Astrocyte (in vitro differentiated cells and primary cell): ENCODE measurements around the gene DGKI. TPM values are rescaled to one million over a fixed set of nuclear protein-coding genes. Genes with fewer than 3 reads are reported as not detected.

Experiments
- DNase-seq: peaks from one replicate; pipeline ENCODE4 v3.0.0-alpha.2; 2010; ENCODE audit warnings: low read depth
- FAIRE-seq: peaks from 2 replicates; lab custom pipeline; 2011; peaks lifted over from hg19 to GRCh38; lab: Jason Lieb, UNC
- H2AFZ ChIP-seq: 2 replicates; pipeline ENCODE4 v1.6.0; 2012; ENCODE audit warnings: low read depth, low read length, inconsistent platforms
- H3K27ac ChIP-seq: 2 replicates; pipeline ENCODE4 v1.5.1; 2011; ENCODE audit warnings: low read depth, low read length, inconsistent platforms
- H3K27me3 ChIP-seq: 2 replicates; pipeline ENCODE4 v1.6.0; 2011; ENCODE audit warnings: low read length, inconsistent platforms; ENCODE audit not compliant: insufficient read depth
- H3K36me3 ChIP-seq: 2 replicates; pipeline ENCODE4 v1.5.1; 2011; ENCODE audit warnings: low read length, inconsistent platforms; ENCODE audit not compliant: insufficient read depth
- H3K4me1 ChIP-seq: 2 replicates; pipeline ENCODE4 v1.5.1; 2011; ENCODE audit warnings: low read length, inconsistent platforms; ENCODE audit not compliant: insufficient read depth
- H3K4me2 ChIP-seq: 2 replicates; pipeline ENCODE4 v1.6.0; 2012; ENCODE audit warnings: low read length, inconsistent platforms
- H3K4me3 ChIP-seq: 2 replicates; pipeline ENCODE4 v1.5.1; 2011; ENCODE audit warnings: low read depth, mild to moderate bottlenecking, low read length, inconsistent platforms; ENCODE audit not compliant: insufficient read depth
- H3K79me2 ChIP-seq: 2 replicates; pipeline ENCODE4 v1.6.0; 2012; ENCODE audit warnings: mild to moderate bottlenecking, low read length, inconsistent platforms; ENCODE audit not compliant: insufficient read depth
- H3K9ac ChIP-seq: 2 replicates; pipeline ENCODE4 v1.6.0; 2012; ENCODE audit warnings: mild to moderate bottlenecking, low read length, inconsistent platforms
- H3K9me3 ChIP-seq: 2 replicates; pipeline ENCODE4 v1.5.1; 2012; ENCODE audit warnings: low read depth, mild to moderate bottlenecking, low read length, inconsistent platforms; ENCODE audit not compliant: insufficient read depth
- H4K20me1 ChIP-seq: 2 replicates; pipeline ENCODE4 v1.6.0; 2012; ENCODE audit warnings: low read length, inconsistent platforms; ENCODE audit not compliant: insufficient read depth
- H3K27ac Mint-ChIP-seq: one replicate; pipeline ENCODE4 v1.8.0; 2021; ENCODE audit warnings: mild to moderate bottlenecking, mixed read lengths; ENCODE audit not compliant: unreplicated experiment
- H3K27me3 Mint-ChIP-seq: one replicate; pipeline ENCODE4 v1.8.0; 2021; ENCODE audit warnings: low read depth, mixed read lengths; ENCODE audit not compliant: unreplicated experiment
- H3K36me3 Mint-ChIP-seq: one replicate; pipeline ENCODE4 v1.8.0; 2021; ENCODE audit warnings: low read depth, mixed read lengths; ENCODE audit not compliant: unreplicated experiment
- H3K4me1 Mint-ChIP-seq: one replicate; pipeline ENCODE4 v1.8.0; 2021; ENCODE audit warnings: low read depth, mixed read lengths; ENCODE audit not compliant: unreplicated experiment
- H3K4me3 Mint-ChIP-seq: one replicate; pipeline ENCODE4 v1.8.0; 2021; ENCODE audit warnings: mild to moderate bottlenecking, moderate library complexity, mixed read lengths; ENCODE audit not compliant: unreplicated experiment
- H3K9me3 Mint-ChIP-seq: one replicate; pipeline ENCODE4 v1.8.0; 2021; ENCODE audit warnings: mild to moderate bottlenecking, mixed read lengths; ENCODE audit not compliant: unreplicated experiment
- CTCF ChIP-seq: IDR thresholded peaks from 2 replicates; pipeline ENCODE4 v1.5.1; 2011; ENCODE audit warnings: low read depth, mild to moderate bottlenecking, inconsistent platforms, low read length, moderate library complexity; ENCODE audit not compliant: insufficient read depth
- EZH2 ChIP-seq: IDR thresholded peaks from 2 replicates; pipeline ENCODE4 v1.6.1; 2012; ENCODE audit warnings: mild to moderate bottlenecking, low read length, inconsistent platforms; ENCODE audit not compliant: insufficient read depth
- total RNA-seq: library from RNA; stranded (reverse); gene quantifications from 2 replicates; pipeline ENCODE4 v1.2.1, GENCODE V29; 2021

Gene DGKI
- total RNA-seq, 1 donor from 2014 or later: 6.3 TPM

DNA sequence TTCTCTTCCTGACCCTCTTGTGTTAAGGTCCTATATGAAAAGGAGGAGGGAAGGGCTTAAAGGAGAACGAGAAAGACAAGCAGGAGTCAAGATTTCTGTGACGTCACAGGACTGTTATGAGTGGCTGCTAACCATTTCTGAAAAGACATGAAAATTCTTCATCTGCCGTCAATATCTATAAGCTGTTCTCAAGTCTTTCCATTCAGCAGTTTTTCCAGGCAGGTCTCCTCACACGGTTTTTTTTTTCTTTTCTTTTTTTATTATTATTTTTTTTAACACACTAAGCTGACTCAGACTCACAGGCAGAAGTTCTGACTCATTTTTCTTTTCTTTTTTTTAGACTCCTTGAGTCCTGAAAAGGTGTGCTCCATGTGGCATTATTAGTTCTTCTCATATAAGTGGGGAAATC is 72.0 kb downstream of the DGKI start:
- Histone ChIP-seq H3K4me3 (peak overlapping the region; percentile 45), H4K20me1 (no peaks in the 10 kb centered on the region), H3K4me1 (peaks cover 40% of the 10 kb centered on the region), H3K79me2 (peaks cover 6% of the 10 kb centered on the region), H3K36me3 (no peaks in the 10 kb centered on the region), H2AFZ (peak overlapping the region; percentile 68), H3K4me2 (peak overlapping the region; percentile 79), H3K9me3 (no peaks in the 10 kb centered on the region), H3K27me3 (no peaks in the 10 kb centered on the region), H3K9ac (peak overlapping the region; percentile 86), H3K27ac (peak overlapping the region; percentile 97)
- Mint-ChIP-seq H3K4me1 (peaks cover 41% of the 10 kb centered on the region), H3K36me3 (peaks cover 4% of the 10 kb centered on the region), H3K9me3 (no peaks in the 10 kb centered on the region), H3K27ac (peak overlapping the region; percentile 96), H3K27me3 (no peaks in the 10 kb centered on the region), H3K4me3 (peak overlapping the region; percentile 55)
- DNase-seq (peak; percentile 59), FAIRE-seq (peak; percentile 85)
- TF ChIP-seq EZH2 (no peak), CTCF (no peak)

GRCh38 chr7:137772748-137773147 is 74.0 kb downstream of the DGKI start:
- peak overlapping the region; percentile 79 for H3K4me2 ChIP-seq
- H3K27me3 ChIP-seq: no peaks in the 10 kb centered on the region
- Mint-ChIP-seq H3K36me3 (peaks cover 7% of the 10 kb centered on the region), H3K9me3 (no peaks in the 10 kb centered on the region), H3K27ac (peak overlapping the region; percentile 96), H3K4me3 (no peak overlapping the region), H3K4me1 (peaks cover 46% of the 10 kb centered on the region), H3K27me3 (no peaks in the 10 kb centered on the region)
- H3K4me3 ChIP-seq: peak overlapping the region; percentile 22
- H3K9ac ChIP-seq: peak overlapping the region; percentile 86
- DNase-seq (peak; percentile 92), FAIRE-seq (peak; percentile 81)
- peaks cover 46% of the 10 kb centered on the region for H3K4me1 ChIP-seq
- H3K27ac ChIP-seq: peak overlapping the region; percentile 97
- no peak overlapping the region for H2AFZ ChIP-seq
- H3K79me2 ChIP-seq: peaks cover 6% of the 10 kb centered on the region
- no peaks in the 10 kb centered on the region for H3K9me3 ChIP-seq
- TF ChIP-seq CTCF: no peak
- no peak for TF ChIP-seq EZH2
- no peaks in the 10 kb centered on the region for H3K36me3 ChIP-seq
- no peaks in the 10 kb centered on the region for H4K20me1 ChIP-seq

GRCh38 chr7:137772316-137772715 is 74.5 kb downstream of the DGKI start:
- Mint-ChIP-seq H3K27ac (peak overlapping the region; percentile 96), H3K36me3 (peaks cover 8% of the 10 kb centered on the region), H3K27me3 (no peaks in the 10 kb centered on the region), H3K4me1 (peaks cover 46% of the 10 kb centered on the region), H3K4me3 (no peak overlapping the region), H3K9me3 (no peaks in the 10 kb centered on the region)
- Histone ChIP-seq H3K27me3 (no peaks in the 10 kb centered on the region), H3K36me3 (no peaks in the 10 kb centered on the region), H3K4me2 (peak overlapping the region; percentile 79), H2AFZ (no peak overlapping the region), H3K4me1 (peaks cover 46% of the 10 kb centered on the region), H3K4me3 (peak overlapping the region; percentile 2), H3K79me2 (peaks cover 6% of the 10 kb centered on the region), H3K9me3 (no peaks in the 10 kb centered on the region), H3K9ac (peak overlapping the region; percentile 86), H4K20me1 (no peaks in the 10 kb centered on the region), H3K27ac (peak overlapping the region; percentile 97)
- TF ChIP-seq EZH2: no peak
- FAIRE-seq: no peak
- DNase-seq: peak; percentile 45
